ENCODE results near the gene PLCH1. TPM values are rescaled to one million over a fixed set of nuclear protein-coding genes. Genes with fewer than 3 reads are reported as not detected.

The PLCH1 gene
- total and polyA plus RNA-seq, 10 of the 15 experiments (the other 5 are each of a cell fraction or from before 2014, with no cell fraction given) = 0.03 to 0.22 (median 0.04) TPM; not detected in 5

DNA sequence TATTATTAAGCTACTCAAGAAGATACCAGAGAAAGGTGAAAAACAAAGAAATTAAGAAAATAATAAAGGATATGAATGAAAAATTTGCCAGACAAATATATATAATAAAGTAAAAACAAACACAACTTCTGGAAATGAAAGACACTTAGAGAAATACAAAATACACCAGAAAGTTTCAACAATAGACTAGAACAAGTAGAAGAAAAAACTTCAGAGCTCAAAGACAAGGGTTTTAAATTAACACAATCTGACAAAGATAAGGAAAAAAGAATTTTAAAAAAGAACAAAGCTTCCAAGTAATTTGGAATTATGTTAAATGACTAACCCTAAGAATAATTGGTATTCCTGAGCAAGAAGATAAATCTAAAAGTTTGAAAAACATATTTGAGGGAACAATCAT, 135.3 kb downstream of the PLCH1 start:
- POLR2A ChIA-PET = no interaction called here
- TF ChIP-seq SMAD5 (IDR thresholded peaks at IDR 0.05; ENCODE audit: low read depth) = no peak
- TF ChIP-seq RB1 (IDR thresholded peaks at IDR 0.05; ENCODE audit: borderline replicate concordance) = no peak
- TF ChIP-seq STAT1 (conservative IDR thresholded peaks at IDR 0.05) = no peak
- no peak for TF ChIP-seq HCFC1 (IDR thresholded peaks at IDR 0.05; ENCODE audit: low read length)
- H2AFZ ChIP-seq (ENCODE audit: control insufficient read depth, low read depth, low read length) = no peak overlapping the region
- SMC1A ChIA-PET (ENCODE audit: uncharacterized antibody, unreplicated experiment) = interaction anchor here (0.6 to 1.1 kb wide), 2 partner anchors 10 to 839 kb away, joined by 3 to 7 read pairs; no protein-coding TSS in a partner anchor
- RAD21 ChIA-PET (ENCODE audit: unreplicated experiment) = no interaction called here
- intact Hi-C loops (cut with micrococcal nuclease; ENCODE audit: unreplicated experiment) = no loop called here
- no peaks in the 10 kb centered on the region for H3K9me3 ChIP-seq (replicated peaks; ENCODE audit: control insufficient read depth, insufficient read depth, low read length)
- BruUV-seq (replicated peaks) = no TSS peak
- ATAC-seq (no peak), FAIRE-seq (no peak), DNase-seq (ENCODE audit: low read depth, low spot score) (no peak)
- no peaks in the 10 kb centered on the region; a peak in 1 of 4 replicates for H3K27me3 ChIP-seq (replicated peaks in 1 of 2; ENCODE audit: control insufficient read depth in 2 of 2, insufficient read depth in 2 of 2, low read length in 1 of 2)
- no peak overlapping the region for H3K9ac ChIP-seq (ENCODE audit: control insufficient read depth, insufficient read depth, low read length)
- no peaks in the 10 kb centered on the region for H3K36me3 ChIP-seq (ENCODE audit: control insufficient read depth in 2 of 2, insufficient read depth in 2 of 2, low read length in 1 of 2)
- no peaks in the 10 kb centered on the region for H3K79me2 ChIP-seq (ENCODE audit: control insufficient read depth, insufficient read depth, low read length)
- H3K4me3 ChIP-seq = no peak overlapping the region
- no peaks in the 10 kb centered on the region for H3K4me1 ChIP-seq (ENCODE audit: control insufficient read depth, insufficient read depth, low read length)
- no peak overlapping the region for H3K4me2 ChIP-seq (ENCODE audit: control insufficient read depth, insufficient read depth)
- no peak overlapping the region for H3K27ac ChIP-seq (ENCODE audit: control insufficient read depth, insufficient read depth)
- H4K20me1 ChIP-seq (ENCODE audit: control insufficient read depth, insufficient read depth) = no peaks in the 10 kb centered on the region
- in situ Hi-C loops (cut with MboI) = no loop called here
- CTCF ChIA-PET = no interaction called here

DNA sequence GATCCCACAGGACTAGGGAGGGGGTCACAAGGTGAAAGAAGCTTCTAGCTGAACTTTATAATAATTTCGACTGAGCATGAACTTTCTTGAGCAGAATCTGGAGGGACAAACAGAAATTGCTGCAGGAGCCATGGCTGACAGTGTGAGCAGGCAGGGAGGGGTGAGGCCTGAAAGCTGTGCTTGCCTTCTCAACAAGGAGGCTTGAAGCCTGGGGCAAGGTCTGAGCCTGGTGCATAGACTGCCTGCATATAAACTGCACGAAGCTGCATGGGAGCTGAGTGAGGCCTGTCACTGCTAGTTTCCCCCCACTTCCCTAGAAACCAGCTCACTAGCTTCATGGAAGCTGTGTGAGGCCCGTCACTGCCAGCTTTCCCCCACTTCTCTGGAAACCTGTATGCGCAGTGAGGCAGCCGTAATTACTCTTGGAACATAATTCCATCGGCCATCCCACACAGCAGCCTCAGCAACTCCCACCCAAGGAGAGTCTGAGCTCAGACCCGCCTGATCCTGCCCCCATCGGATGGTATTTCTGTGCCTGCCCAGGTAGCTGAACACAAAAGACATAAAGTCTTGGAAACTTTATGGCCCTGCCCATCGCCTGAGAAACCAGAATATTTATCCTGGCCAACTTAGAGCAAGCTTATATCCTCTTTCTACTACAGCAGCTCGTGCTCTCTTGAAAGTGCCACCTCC, 136.5 kb downstream of the PLCH1 start:
- Histone ChIP-seq H3K9me3 (replicated peaks; ENCODE audit: control insufficient read depth, insufficient read depth, low read length) (no peaks in the 10 kb centered on the region), H3K79me2 (ENCODE audit: control insufficient read depth, insufficient read depth, low read length) (no peaks in the 10 kb centered on the region), H3K9ac (ENCODE audit: control insufficient read depth, insufficient read depth, low read length) (no peak overlapping the region), H4K20me1 (ENCODE audit: control insufficient read depth, insufficient read depth) (no peaks in the 10 kb centered on the region), H3K4me3 (no peak overlapping the region), H3K4me2 (ENCODE audit: control insufficient read depth, insufficient read depth) (no peak overlapping the region), H3K36me3 (ENCODE audit: control insufficient read depth in 2 of 2, insufficient read depth in 2 of 2, low read length in 1 of 2) (no peaks in the 10 kb centered on the region), H3K27ac (ENCODE audit: control insufficient read depth, insufficient read depth) (no peak overlapping the region), H3K4me1 (ENCODE audit: control insufficient read depth, insufficient read depth, low read length) (no peaks in the 10 kb centered on the region), H3K27me3 (replicated peaks in 1 of 2; ENCODE audit: control insufficient read depth in 2 of 2, insufficient read depth in 2 of 2, low read length in 1 of 2) (no peaks in the 10 kb centered on the region; a peak in 1 of 4 replicates), H2AFZ (ENCODE audit: control insufficient read depth, low read depth, low read length) (no peak overlapping the region)
- intact Hi-C loops (cut with micrococcal nuclease; ENCODE audit: unreplicated experiment) = no loop called here
- ChIA-PET RAD21 (ENCODE audit: unreplicated experiment) (no interaction called here), CTCF (no interaction called here), SMC1A (ENCODE audit: uncharacterized antibody, unreplicated experiment) (interaction anchor here (1.0 kb wide), 1 partner anchor 10 kb away, joined by 3 read pairs; no protein-coding TSS in a partner anchor), POLR2A (no interaction called here)
- no TSS peak for BruUV-seq (replicated peaks)
- ATAC-seq = no peak
- WGBS (ENCODE audit: insufficient coverage, insufficient replicate concordance, low lambda C conversion rate, missing lambda C conversion rate) = 38% methylated on average over 9 of the region's 10 CpGs
- TF ChIP-seq ZZZ3 (IDR thresholded peaks at IDR 0.05; ENCODE audit: control insufficient read depth, insufficient read length, low read depth) (no peak), SPI1 (IDR thresholded peaks at IDR 0.05; ENCODE audit: borderline replicate concordance, insufficient read depth, low read depth, low read length) (no peak), CEBPB (IDR thresholded peaks at IDR 0.05; ENCODE audit: borderline replicate concordance in 1 of 2, low read depth in 2 of 2, low read length in 2 of 2) (no peak), SUPT20H (IDR thresholded peaks at IDR 0.05; ENCODE audit: borderline replicate concordance, control insufficient read depth, low read depth, low read length) (no peak), EZH2 (IDR thresholded peaks at IDR 0.05; ENCODE audit: borderline replicate concordance, control insufficient read depth, low read depth, low read length) (no peak), SIN3A (IDR thresholded peaks at IDR 0.05; ENCODE audit: low read depth, low read length) (no peak), SREBF1 (IDR thresholded peaks at IDR 0.05; ENCODE audit: low read length) (no peak), HDAC2 (IDR thresholded peaks at IDR 0.05) (no peak)
- TF ChIP-seq, protein P1, sequence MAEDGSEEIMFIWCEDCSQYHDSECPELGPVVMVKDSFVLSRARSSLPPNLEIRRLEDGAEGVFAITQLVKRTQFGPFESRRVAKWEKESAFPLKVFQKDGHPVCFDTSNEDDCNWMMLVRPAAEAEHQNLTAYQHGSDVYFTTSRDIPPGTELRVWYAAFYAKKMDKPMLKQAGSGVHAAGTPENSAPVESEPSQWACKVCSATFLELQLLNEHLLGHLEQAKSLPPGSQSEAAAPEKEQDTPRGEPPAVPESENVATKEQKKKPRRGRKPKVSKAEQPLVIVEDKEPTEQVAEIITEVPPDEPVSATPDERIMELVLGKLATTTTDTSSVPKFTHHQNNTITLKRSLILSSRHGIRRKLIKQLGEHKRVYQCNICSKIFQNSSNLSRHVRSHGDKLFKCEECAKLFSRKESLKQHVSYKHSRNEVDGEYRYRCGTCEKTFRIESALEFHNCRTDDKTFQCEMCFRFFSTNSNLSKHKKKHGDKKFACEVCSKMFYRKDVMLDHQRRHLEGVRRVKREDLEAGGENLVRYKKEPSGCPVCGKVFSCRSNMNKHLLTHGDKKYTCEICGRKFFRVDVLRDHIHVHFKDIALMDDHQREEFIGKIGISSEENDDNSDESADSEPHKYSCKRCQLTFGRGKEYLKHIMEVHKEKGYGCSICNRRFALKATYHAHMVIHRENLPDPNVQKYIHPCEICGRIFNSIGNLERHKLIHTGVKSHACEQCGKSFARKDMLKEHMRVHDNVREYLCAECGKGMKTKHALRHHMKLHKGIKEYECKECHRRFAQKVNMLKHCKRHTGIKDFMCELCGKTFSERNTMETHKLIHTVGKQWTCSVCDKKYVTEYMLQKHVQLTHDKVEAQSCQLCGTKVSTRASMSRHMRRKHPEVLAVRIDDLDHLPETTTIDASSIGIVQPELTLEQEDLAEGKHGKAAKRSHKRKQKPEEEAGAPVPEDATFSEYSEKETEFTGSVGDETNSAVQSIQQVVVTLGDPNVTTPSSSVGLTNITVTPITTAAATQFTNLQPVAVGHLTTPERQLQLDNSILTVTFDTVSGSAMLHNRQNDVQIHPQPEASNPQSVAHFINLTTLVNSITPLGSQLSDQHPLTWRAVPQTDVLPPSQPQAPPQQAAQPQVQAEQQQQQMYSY (CRISPR knock-in tag; IDR thresholded peaks at IDR 0.05) = no peak
- FAIRE-seq = no peak
- DNase-seq (ENCODE audit: low read depth, low spot score) = no peak
- in situ Hi-C loops (cut with MboI) = no loop called here
